Measurements from ENCODE around the gene ZNF578. TPM values are rescaled to one million over a fixed set of nuclear protein-coding genes. Genes with fewer than 3 reads are reported as not detected.

ZNF578 gene
- total RNA-seq, 2 donors from 2014 or later, result 11.8 to 29.8 TPM

GRCh38 chr19:52428937-52429336 is 24.4 kb upstream of the ZNF578 start, which contains the start of gene ZNF534:
Gene ZNF534 (plus strand): TSS chr19:52429148. CDS start chr19:52431475, 2,327 bp downstream.
- no peaks in the 10 kb centered on the region for H3K4me1 Mint-ChIP-seq
- no peak within 1 kb of the TSS for H3K4me3 Mint-ChIP-seq
- no peaks in the 10 kb centered on the region for H3K27me3 Mint-ChIP-seq (ENCODE audit: insufficient read depth)
- Histone ChIP-seq H3K27me3 (ENCODE audit: control insufficient read depth, insufficient read depth, low read length, poor library complexity, severe bottlenecking) (no peaks in the 10 kb centered on the region), H3K27ac (ENCODE audit: low read depth, low read length) (no peak within 1 kb of the TSS), H3K9me3 (ENCODE audit: control insufficient read depth, low read length) (peaks cover 20% of the 10 kb centered on the region), H3K9ac (ENCODE audit: extremely low read depth, low read length, poor library complexity, severe bottlenecking) (no peak within 1 kb of the TSS), H3K4me1 (ENCODE audit: control insufficient read depth, insufficient read depth, low read length) (no peaks in the 10 kb centered on the region), H3K36me3 (ENCODE audit: control insufficient read depth, insufficient read depth, low read length) (no peaks in the 10 kb centered on the region), H3K4me3 (ENCODE audit: low read length) (no peak within 1 kb of the TSS)
- no peak for TF ChIP-seq CTCF (conservative IDR thresholded peaks at IDR 0.05)
- H3K36me3 Mint-ChIP-seq (ENCODE audit: low read depth), result peaks cover 8% of the 10 kb centered on the region
- WGBS, 2 experiments (ENCODE audit: insufficient coverage in 1 of 2, insufficient read length in 1 of 2), result 92 to 95% methylated on average over 22 to 27 of the region's 27 CpGs
- DNase-seq, result no peak
- no peak within 1 kb of the TSS for H3K27ac Mint-ChIP-seq
- peaks cover 25% of the 10 kb centered on the region for H3K9me3 Mint-ChIP-seq

DNA sequence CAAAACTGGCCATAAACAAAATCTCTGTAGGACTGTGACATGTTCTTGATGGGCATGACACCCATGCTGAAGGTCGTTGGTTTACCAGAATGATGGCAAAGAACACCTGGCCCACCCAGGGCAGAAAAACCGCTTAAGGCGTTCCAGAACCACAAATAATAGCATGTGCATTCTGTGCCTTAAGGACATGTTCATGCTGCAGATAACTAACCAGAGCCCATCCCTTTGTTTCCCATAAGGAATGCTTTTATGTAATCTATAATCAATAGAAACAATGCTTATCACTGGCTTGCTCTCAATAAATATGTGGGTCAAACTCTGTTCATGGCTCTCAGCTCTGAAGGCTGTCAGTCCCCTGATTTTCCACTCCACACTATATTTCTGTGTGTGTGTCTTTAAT is 11.2 kb upstream of the ZNF578 start:
- no peaks in the 10 kb centered on the region for H3K4me1 ChIP-seq (ENCODE audit: control insufficient read depth, insufficient read depth, low read length)
- no peak for DNase-seq
- H3K36me3 ChIP-seq (ENCODE audit: control insufficient read depth, insufficient read depth, low read length), result no peaks in the 10 kb centered on the region
- Mint-ChIP-seq H3K4me3 (no peak overlapping the region), H3K9me3 (peaks cover 82% of the 10 kb centered on the region), H3K36me3 (ENCODE audit: low read depth) (peaks cover 14% of the 10 kb centered on the region), H3K27ac (no peak overlapping the region), H3K27me3 (ENCODE audit: insufficient read depth) (peaks cover 1% of the 10 kb centered on the region), H3K4me1 (no peaks in the 10 kb centered on the region)
- H3K9me3 ChIP-seq (ENCODE audit: control insufficient read depth, low read length), result peaks cover 78% of the 10 kb centered on the region
- H3K27ac ChIP-seq (ENCODE audit: low read depth, low read length), result no peak overlapping the region
- TF ChIP-seq CTCF (conservative IDR thresholded peaks at IDR 0.05), result no peak
- no peak overlapping the region for H3K4me3 ChIP-seq (ENCODE audit: low read length)
- no peak overlapping the region for H3K9ac ChIP-seq (ENCODE audit: extremely low read depth, low read length, poor library complexity, severe bottlenecking)
- H3K27me3 ChIP-seq (ENCODE audit: control insufficient read depth, insufficient read depth, low read length, poor library complexity, severe bottlenecking), result no peaks in the 10 kb centered on the region
- 60 to 61% methylated on average over 3 of the region's 3 CpGs for WGBS, 2 experiments (ENCODE audit: insufficient coverage in 1 of 2, insufficient read length in 1 of 2)

GRCh38 chr19:52444506-52444905 is 8.8 kb upstream of the ZNF578 start:
- no peaks in the 10 kb centered on the region for H3K4me1 Mint-ChIP-seq
- no peak overlapping the region for H3K4me3 Mint-ChIP-seq
- H3K27ac ChIP-seq (ENCODE audit: low read depth, low read length), result no peak overlapping the region
- no peaks in the 10 kb centered on the region for H3K36me3 ChIP-seq (ENCODE audit: control insufficient read depth, insufficient read depth, low read length)
- H3K36me3 Mint-ChIP-seq (ENCODE audit: low read depth), result peaks cover 4% of the 10 kb centered on the region
- no peak overlapping the region for H3K27ac Mint-ChIP-seq
- peaks cover 1% of the 10 kb centered on the region for H3K27me3 Mint-ChIP-seq (ENCODE audit: insufficient read depth)
- no peak overlapping the region for H3K9ac ChIP-seq (ENCODE audit: extremely low read depth, low read length, poor library complexity, severe bottlenecking)
- peaks cover 74% of the 10 kb centered on the region for H3K9me3 Mint-ChIP-seq
- 31 to 67% methylated on average over 1 to 2 of the region's 2 CpGs for WGBS, 2 experiments (ENCODE audit: insufficient coverage in 1 of 2, insufficient read length in 1 of 2)
- no peaks in the 10 kb centered on the region for H3K27me3 ChIP-seq (ENCODE audit: control insufficient read depth, insufficient read depth, low read length, poor library complexity, severe bottlenecking)
- no peaks in the 10 kb centered on the region for H3K4me1 ChIP-seq (ENCODE audit: control insufficient read depth, insufficient read depth, low read length)
- no peak for TF ChIP-seq CTCF (conservative IDR thresholded peaks at IDR 0.05)
- no peak overlapping the region for H3K4me3 ChIP-seq (ENCODE audit: low read length)
- peaks cover 70% of the 10 kb centered on the region for H3K9me3 ChIP-seq (ENCODE audit: control insufficient read depth, low read length)
- DNase-seq, result no peak
